Measurements from ENCODE around the gene SVIL.
"Not testable (repeated sequence)": the region's sequence is repeated elsewhere in the genome, so short reads cannot be mapped to it uniquely, and the experiment has no call there.

The SVIL gene

GRCh38 chr10:29535012-29535777 lies 99.6 kb downstream of the SVIL start:
- DNase-seq: no peak

- DNase-seq: no peak
Observed at GRCh38 chr10:29534590-29534989, 100.2 kb downstream of the SVIL start.

DNA sequence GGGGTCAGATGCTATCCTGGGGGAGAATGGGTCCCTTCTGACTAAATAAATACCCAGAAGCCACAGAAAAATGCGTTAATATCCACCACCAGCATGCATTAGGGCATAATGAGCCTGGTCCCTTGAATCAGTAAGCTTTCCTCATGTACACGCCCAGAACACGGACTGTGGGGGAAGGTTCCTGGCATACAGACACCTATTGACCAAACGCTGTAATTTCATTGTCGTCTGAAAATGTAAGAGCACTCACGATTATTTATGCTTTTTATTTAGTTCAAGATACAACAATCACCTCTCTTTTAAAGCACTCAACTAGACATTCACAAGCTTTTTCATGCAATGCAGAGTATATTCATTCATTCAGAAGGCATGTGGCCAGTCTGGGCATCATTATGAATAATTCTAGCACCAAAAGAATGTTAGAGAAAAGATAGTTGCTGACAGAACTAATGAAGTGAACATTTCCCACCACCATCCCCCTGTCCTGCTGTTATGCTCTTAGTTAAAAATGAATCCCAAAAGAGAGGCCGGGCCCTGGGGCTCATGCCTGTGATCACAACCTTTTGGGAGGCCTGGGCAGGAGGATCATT lies 101.0 kb downstream of the SVIL start:
- no peak for DNase-seq

GRCh38 chr10:29533046-29533445 lies 101.7 kb downstream of the SVIL start:
- DNase-seq: no peak

DNA sequence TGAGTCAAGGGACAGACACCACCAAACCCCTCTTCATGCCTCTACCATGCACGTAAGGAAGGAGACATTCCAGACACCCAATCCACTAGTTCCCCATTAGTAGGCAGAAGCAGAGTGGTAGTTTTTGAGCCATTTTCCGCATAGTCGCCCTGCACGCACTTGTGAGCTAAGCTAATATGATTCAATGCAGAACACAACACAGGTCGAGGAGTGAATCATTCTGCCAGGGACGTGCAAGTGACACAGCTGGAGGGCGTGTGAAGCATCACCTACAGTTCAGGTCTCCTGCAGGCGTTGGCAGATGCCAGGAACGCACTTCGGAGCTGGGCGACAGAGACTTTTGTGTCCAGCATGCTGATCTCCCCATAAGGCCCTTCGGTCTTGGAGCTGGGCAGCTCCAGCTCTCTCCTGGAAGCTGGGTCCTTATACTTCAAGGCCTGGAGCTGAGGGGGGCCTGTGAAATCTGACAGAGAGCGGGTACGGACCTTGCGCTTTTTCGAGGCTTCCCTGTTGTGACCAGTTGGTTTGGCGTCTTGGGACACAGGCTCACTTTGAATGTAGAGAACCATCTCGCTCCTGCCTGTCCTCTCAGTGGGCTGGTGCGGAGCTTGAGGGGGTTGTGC lies 102.4 kb downstream of the SVIL start:
- DNase-seq: no peak

- no peak for DNase-seq
Observed at GRCh38 chr10:29530112-29530976, 104.4 kb downstream of the SVIL start.

GRCh38 chr10:29529146-29529545 lies 105.6 kb downstream of the SVIL start:
- DNase-seq: no peak

DNA sequence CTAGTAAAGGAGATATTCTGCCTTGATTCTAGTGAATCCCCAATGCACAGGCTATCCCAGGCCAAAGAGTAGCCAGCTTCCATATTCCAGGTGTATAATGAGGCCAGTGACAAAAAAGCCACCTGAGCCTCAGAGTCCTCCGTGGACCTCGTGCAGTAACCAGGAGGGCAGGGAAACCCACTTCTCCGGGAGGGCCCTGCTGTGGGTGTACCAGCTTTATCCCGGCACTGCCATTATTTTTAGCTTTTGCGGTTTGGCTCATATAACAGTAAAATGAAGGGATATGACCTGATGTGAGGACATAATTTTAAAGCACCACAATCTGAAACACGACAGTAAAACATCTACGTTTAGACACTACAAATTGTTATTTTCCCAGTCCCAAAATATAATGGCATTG lies 109.0 kb downstream of the SVIL start:
- no peak for DNase-seq

DNA sequence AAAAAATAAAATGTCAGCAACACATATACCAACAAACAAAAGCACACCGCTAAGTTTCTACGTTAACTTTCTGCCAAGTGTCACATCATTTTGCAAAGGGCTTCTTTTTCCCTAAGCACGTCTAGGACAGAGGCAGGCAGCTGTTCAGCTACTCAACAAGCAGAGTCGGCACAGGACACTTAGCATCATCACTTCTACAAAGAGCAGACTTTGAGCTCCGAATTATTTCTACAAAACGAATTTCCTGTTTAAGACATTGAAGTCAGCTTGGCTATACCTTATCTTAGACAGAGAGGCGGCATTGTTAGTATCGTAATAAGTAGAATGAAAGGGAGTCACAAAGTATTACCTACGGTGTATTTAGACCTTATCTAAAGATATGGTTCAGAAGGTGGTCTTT lies 110.1 kb downstream of the SVIL start:
- DNase-seq: no peak

DNA sequence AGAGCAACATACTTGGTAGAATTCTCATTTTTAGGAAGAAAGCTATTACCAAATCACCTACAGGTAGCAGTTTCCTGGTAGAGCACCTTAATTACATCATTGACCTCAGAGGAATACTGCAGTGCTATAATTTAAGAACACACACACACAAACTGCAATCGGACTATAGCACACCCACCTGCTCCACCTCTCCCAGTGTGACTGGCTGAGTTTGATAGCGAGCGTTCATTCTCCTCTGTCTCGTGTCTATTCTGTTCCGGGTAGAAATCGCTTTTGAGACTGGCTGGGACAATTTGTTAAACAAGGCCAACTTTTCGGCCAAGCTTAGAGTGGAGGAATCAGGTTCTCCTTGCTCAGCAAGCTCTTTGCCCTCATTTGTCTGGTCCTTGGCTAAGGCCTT lies 110.5 kb downstream of the SVIL start:
- DNase-seq: no peak

- DNase-seq: no peak
Observed at GRCh38 chr10:29522918-29523317, 111.9 kb downstream of the SVIL start.

DNA sequence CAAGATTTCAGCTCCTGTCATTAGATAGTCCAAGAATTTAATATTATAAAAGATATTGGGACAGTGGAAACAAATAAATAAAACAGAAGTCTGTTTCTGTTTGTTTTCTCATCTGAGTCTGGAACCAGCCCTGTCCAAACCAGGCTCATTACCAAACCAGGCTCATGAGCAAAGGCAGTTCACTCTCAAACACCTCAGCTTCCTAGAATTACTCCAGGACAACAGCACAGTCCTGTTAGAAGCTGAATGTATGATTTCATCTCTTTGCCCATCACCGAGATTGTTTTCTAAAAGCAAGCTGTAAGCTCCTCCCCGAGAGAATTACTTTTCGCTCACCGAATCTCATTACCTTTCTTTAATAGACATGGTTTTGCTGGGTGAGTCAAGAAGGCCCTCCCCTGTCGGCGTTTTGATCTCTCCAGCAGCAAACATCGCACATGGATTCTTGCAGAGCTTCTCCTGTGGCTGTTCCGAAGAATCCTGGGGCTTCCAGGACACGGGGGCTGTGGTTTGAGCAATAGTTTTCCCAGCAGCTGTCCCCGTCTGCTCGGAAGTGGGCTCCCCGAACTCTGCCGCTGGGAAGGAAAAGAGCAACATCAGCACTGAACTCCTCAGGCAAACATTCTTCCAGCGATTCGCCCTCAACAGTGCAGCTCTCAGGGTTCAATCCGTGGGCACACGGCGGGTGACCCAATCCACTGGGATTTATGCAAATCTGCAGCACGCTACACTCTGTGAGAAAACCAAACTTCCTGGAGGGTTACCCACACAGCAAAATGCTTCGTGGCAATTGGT lies 112.5 kb downstream of the SVIL start:
- no peak for DNase-seq

- DNase-seq: no peak
Observed at GRCh38 chr10:29519659-29520058, 115.1 kb downstream of the SVIL start.

DNA sequence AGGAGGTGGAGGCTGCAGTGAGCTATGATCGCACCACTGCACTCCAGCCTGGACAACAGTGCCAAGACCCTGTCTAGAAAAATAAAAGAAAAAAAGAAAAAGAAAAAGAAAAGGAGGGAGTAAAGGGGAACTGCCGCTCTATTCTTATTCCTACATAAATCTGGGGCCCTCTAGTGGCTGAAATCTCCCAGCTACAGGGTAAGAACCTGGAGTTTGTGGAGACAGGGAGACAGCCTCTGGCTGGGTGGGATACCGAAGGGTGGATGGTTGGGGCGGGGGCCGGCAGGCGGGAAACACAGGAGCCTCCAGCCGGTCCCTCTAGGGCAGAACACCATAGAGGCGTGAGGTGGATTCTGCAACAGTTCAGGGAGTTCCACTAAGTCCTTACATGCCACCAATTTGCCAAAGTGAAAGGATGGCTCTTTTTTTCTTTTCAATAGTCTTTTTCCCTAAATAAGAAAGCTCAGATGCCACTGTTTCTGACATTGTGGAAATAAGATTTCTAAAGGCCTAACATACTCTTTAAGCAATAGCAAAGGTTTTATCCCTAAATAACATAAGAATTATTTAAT lies 117.3 kb downstream of the SVIL start:
- DNase-seq: no peak

DNA sequence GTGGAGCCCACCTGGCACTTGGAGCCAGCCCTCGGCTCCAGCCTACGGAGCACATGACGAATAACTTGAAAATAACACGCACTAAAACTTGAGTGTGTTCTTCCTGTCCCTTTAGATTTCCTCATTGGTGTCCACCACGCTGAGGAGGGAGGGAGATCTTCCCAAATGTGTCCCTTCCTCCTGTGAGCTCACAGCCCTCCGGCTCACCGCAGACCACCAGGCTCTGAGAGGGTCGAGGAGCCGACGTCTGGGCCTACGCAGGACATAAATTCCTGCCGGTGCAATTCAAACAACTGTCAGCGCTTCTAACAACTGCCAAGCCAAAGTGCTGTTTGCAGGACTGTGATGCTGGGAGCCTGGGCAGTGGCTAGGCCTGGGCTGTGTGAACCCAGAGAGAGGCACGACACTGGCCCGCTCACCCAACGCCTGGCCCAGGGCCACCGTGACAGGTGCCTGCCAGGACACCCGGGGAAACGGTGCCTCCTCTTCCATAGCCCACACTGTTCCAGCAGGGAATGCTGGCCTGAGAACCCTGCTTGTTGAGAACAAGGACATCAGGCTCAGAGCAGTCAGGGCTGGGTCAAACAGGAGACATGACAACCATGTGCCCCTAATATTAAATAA lies 118.3 kb downstream of the SVIL start:
- not testable (repeated sequence) for DNase-seq

GRCh38 chr10:29515879-29516278 lies 118.9 kb downstream of the SVIL start:
- not testable (repeated sequence) for DNase-seq

DNA sequence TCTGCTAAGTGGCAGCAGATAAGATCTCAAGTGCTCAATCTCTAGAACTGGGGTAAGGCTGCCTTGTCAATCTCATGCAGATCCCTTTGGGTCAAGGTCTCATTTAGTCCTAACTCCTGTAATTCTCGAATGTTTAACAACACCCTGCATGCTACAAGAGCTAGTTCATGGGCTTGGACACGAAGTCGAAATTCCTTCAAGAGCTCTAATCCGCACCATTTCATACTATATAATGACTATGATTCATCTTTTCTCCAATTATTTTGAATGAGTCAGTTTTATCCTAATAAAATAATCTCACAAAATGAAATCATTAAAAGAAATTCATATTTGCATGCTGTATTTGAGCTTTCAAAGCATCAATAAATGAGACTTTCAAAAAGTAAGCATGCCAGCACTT lies 119.7 kb downstream of the SVIL start:
- DNase-seq: not testable (repeated sequence)

- DNase-seq: no peak
Observed at GRCh38 chr10:29514306-29514705, 120.5 kb downstream of the SVIL start.

- no peak for DNase-seq
Observed at GRCh38 chr10:29512425-29512974, 122.3 kb downstream of the SVIL start.

DNA sequence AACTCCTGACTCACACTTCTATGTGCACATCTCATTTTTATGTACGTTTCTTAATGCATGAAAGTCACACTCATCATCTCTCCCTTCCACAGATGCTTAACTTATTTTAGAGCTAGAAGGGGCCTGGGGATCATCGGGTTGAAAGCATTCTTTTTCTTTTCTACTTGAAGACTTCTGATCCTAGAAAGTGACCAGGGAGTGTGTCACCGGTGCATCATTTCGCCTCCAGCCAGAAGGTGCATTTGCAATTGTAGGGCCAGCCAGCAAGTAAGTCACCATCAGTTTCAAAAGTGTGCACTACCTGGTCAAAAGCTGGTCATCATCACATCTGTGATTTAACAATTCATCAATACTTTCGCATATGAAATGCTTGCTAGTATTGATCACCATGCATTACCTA lies 123.0 kb downstream of the SVIL start:
- DNase-seq: not testable (repeated sequence)

DNA sequence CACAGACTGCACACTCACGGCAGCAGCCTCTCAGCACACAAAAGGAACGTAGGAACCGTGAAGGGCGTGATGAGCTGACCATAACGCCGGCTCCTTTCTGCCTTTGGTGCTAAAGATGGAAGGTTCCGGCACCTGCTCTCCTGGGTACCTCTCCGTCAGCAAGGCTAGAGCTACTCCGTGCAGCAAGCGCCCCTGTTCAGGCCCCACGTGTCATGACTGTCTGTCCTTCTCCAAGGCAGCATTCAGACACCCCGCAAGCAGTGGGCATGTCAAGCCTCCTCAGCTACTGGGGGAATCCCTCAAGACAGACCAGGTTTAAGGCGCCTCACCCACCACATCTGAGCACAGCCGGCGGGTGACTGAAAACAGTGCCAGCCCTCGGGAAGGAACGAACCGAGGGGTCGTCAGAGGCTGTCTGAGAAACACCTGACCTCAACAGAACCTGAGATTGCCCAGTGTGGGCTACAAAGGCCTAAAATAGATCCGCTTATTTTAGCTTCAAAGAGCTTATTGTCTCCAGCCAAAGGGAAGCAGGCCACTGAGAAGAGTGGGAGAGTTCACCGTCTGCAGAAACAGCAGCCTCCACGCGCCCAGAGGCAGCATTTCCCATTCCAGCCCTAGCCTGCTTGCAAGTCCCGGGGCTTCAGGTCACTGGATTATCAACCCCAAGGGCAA lies 124.2 kb downstream of the SVIL start:
- DNase-seq: not testable (repeated sequence)
